HEK293 (cell line): Measurements from ENCODE around the gene ITGB5.

Source experiments
- CTCF ChIA-PET: fragments of 350-600 bp; formaldehyde crosslinking; extraction: SDS; loops from one replicate; lab custom pipeline; 2021; ENCODE audit warnings: antibody characterized with exemption; lab: Yijun Ruan, JAX
- POLR2A ChIA-PET: fragments of 300-600 bp; formaldehyde crosslinking; extraction: SDS; loops from one replicate; lab custom pipeline; 2020; ENCODE audit warnings: antibody characterized with exemption, inconsistent platforms; lab: Yijun Ruan, JAX
- H3K27ac ChIP-seq: fragments of 200-500 bp; sonication (Bioruptor generic); 2 replicates; pipeline ENCODE4 v1.5.1; 2014; ENCODE audit warnings: low read depth, low read length, control low read depth, inconsistent platforms; ENCODE audit errors: extremely low read depth
- H3K36me3 ChIP-seq, 2 experiments: fragments of 200-500 bp in 1 of 2; sonication (Bioruptor generic) in 1 of 2; 1 replicate in 1 of 2; 2 replicates in 1 of 2; pipeline ENCODE4 v1.5.1; 2014 to 2017; ENCODE audit warnings: inconsistent platforms in 2 of 2, low read length in 2 of 2; ENCODE audit not compliant: control insufficient read depth in 2 of 2, insufficient read depth in 1 of 2
- H3K4me1 ChIP-seq: fragments of 200-500 bp; sonication (Bioruptor generic); 2 replicates; pipeline ENCODE4 v1.5.1; 2014; ENCODE audit warnings: mild to moderate bottlenecking, low read length, inconsistent platforms; ENCODE audit not compliant: control insufficient read depth, insufficient read depth
- H3K4me3 ChIP-seq: 2 replicates; pipeline ENCODE4 v1.5.1; 2011; ENCODE audit warnings: low read depth, mild to moderate bottlenecking, control low read depth, low read length, moderate library complexity
- H3K9me3 ChIP-seq: fragments of 200-500 bp; sonication (Bioruptor generic); 2 replicates; pipeline ENCODE4 v1.5.1; 2014; ENCODE audit warnings: low read depth, low read length, inconsistent platforms; ENCODE audit not compliant: control insufficient read depth, insufficient read depth
- GLIS1 ChIP-seq: fragments of 450-650 bp; formaldehyde crosslinking; IDR thresholded peaks from 2 replicates; pipeline ENCODE4 v1.5.1; 2016; ENCODE audit warnings: missing biosample characterization, missing genetic modification characterization
- ZEB2 ChIP-seq: fragments of 450-650 bp; formaldehyde crosslinking; IDR thresholded peaks from 2 replicates; pipeline ENCODE4 v1.5.1; 2016; ENCODE audit warnings: missing biosample characterization, missing genetic modification characterization
- ZFP3 ChIP-seq: fragments of 450-650 bp; formaldehyde crosslinking; IDR thresholded peaks from 2 replicates; pipeline ENCODE4 v1.5.1; 2016; ENCODE audit warnings: low read depth, missing biosample characterization, missing genetic modification characterization
- ZNF214 ChIP-seq: fragments of 450-650 bp; formaldehyde crosslinking; IDR thresholded peaks from 2 replicates; pipeline ENCODE4 v1.5.1; 2017; ENCODE audit warnings: missing biosample characterization, mild to moderate bottlenecking, missing genetic modification characterization, borderline replicate concordance
- ZNF302 ChIP-seq: fragments of 450-650 bp; formaldehyde crosslinking; IDR thresholded peaks from 2 replicates; pipeline ENCODE4 v1.5.1; 2016; ENCODE audit warnings: missing biosample characterization, missing genetic modification characterization, low read depth
- ZNF670 ChIP-seq: fragments of 450-650 bp; formaldehyde crosslinking; IDR thresholded peaks from 2 replicates; pipeline ENCODE4 v1.5.1; 2016; ENCODE audit warnings: missing biosample characterization, missing genetic modification characterization, low read depth
- TF ChIP-seq, protein P1 (sequence below): fragments of 450-650 bp; formaldehyde crosslinking; IDR thresholded peaks from 2 replicates; pipeline ENCODE4 v1.5.1; 2016; ENCODE audit warnings: missing biosample characterization, missing genetic modification characterization
- TF ChIP-seq, protein P2 (sequence below): fragments of 450-650 bp; formaldehyde crosslinking; IDR thresholded peaks from 2 replicates; pipeline ENCODE4 v1.5.1; 2017; ENCODE audit warnings: missing biosample characterization, missing genetic modification characterization
- TF ChIP-seq, protein P3 (sequence below): fragments of 450-650 bp; formaldehyde crosslinking; IDR thresholded peaks from 2 replicates; pipeline ENCODE4 v1.5.1; 2017; ENCODE audit warnings: missing biosample characterization, missing genetic modification characterization
- TF ChIP-seq, protein P4 (sequence below): fragments of 450-650 bp; formaldehyde crosslinking; IDR thresholded peaks from 2 replicates; pipeline ENCODE4 v1.5.1; 2017; ENCODE audit warnings: missing biosample characterization, missing genetic modification characterization
- TF ChIP-seq, protein P5 (sequence below): fragments of 450-650 bp; formaldehyde crosslinking; IDR thresholded peaks from 2 replicates; pipeline ENCODE4 v1.5.0; 2017; ENCODE audit warnings: missing biosample characterization, missing genetic modification characterization, borderline replicate concordance
- TF ChIP-seq, protein P6 (sequence below): fragments of 450-650 bp; formaldehyde crosslinking; conservative IDR thresholded peaks from 2 replicates; pipeline ENCODE4 v1.5.1; 2016; ENCODE audit warnings: low read depth, missing biosample characterization, missing genetic modification characterization

Gene ITGB5

DNA sequence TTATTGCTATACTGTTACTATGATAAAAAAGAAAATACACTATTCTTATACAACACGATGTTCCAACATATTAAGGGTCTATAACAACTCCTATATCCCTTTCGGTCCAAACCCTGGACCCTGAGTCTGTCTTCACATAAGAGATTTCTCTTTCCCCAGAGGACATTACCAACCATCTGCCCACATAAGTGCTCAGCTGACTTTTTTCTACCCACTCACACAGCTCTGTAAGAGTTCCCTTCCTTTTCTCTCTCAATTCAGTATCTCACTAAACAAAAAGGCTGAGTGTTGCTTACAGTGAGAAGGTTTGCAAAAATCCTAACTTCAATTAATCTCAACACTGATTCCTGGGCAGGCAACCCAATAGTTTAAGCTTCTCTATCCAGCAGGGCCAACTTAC, 30.5 kb downstream of the ITGB5 start (continued):
- no peak for TF ChIP-seq GLIS1 (tag by site-specific recombination)

DNA sequence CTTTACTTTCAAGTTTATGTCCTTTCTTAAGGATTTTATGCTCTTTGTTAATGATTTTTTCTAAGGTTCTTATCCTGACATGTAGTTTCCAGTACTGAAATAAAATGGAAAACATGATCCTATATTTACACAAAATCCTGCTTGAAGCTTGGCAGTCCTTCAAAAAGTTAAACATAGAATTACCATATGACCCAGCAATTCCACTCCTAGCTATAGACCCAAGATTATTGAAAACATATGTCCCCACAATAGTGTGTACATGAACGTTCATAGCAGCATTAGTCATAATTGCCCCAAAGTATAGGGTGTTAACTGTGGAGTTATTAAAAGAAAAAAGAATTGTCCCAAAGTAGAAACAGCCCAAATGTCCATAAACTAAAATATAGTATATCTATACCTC, 33.2 kb downstream of the ITGB5 start:
- Histone ChIP-seq H3K4me1 (no peaks in the 10 kb centered on the region), H3K9me3 (no peaks in the 10 kb centered on the region), H3K36me3 (peaks cover 0 to 11% of the 10 kb centered on the region in 2 experiments; a peak in 1 of 3 replicates), H3K4me3 (no peak overlapping the region), H3K27ac (no peak overlapping the region)
- CTCF ChIA-PET, result no interaction called here
- POLR2A ChIA-PET, result no interaction called here
- TF ChIP-seq ZNF214 (tag by site-specific recombination), result no peak
- TF ChIP-seq, protein P1, sequence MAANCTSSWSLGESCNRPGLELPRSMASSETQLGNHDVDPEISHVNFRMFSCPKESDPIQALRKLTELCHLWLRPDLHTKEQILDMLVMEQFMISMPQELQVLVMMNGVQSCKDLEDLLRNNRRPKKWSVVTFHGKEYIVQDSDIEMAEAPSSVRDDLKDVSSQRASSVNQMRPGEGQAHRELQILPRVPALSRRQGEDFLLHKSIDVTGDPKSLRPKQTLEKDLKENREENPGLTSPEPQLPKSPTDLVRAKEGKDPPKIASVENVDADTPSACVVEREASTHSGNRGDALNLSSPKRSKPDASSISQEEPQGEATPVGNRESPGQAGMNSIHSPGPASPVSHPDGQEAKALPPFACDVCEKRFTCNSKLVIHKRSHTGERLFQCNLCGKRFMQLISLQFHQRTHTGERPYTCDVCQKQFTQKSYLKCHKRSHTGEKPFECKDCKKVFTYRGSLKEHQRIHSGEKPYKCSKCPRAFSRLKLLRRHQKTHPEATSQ (tag by site-specific recombination), result no peak
- TF ChIP-seq ZEB2, result no peak
- TF ChIP-seq, protein P2, sequence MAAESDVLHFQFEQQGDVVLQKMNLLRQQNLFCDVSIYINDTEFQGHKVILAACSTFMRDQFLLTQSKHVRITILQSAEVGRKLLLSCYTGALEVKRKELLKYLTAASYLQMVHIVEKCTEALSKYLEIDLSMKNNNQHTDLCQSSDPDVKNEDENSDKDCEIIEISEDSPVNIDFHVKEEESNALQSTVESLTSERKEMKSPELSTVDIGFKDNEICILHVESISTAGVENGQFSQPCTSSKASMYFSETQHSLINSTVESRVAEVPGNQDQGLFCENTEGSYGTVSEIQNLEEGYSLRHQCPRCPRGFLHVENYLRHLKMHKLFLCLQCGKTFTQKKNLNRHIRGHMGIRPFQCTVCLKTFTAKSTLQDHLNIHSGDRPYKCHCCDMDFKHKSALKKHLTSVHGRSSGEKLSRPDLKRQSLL (tag by site-specific recombination), result no peak
- TF ChIP-seq ZNF302 (tag by site-specific recombination), result no peak
- TF ChIP-seq ZNF670 (tag by site-specific recombination), result no peak
- no peak for TF ChIP-seq ZFP3
- TF ChIP-seq, protein P3, sequence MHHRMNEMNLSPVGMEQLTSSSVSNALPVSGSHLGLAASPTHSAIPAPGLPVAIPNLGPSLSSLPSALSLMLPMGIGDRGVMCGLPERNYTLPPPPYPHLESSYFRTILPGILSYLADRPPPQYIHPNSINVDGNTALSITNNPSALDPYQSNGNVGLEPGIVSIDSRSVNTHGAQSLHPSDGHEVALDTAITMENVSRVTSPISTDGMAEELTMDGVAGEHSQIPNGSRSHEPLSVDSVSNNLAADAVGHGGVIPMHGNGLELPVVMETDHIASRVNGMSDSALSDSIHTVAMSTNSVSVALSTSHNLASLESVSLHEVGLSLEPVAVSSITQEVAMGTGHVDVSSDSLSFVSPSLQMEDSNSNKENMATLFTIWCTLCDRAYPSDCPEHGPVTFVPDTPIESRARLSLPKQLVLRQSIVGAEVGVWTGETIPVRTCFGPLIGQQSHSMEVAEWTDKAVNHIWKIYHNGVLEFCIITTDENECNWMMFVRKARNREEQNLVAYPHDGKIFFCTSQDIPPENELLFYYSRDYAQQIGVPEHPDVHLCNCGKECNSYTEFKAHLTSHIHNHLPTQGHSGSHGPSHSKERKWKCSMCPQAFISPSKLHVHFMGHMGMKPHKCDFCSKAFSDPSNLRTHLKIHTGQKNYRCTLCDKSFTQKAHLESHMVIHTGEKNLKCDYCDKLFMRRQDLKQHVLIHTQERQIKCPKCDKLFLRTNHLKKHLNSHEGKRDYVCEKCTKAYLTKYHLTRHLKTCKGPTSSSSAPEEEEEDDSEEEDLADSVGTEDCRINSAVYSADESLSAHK (tag by site-specific recombination), result no peak
- TF ChIP-seq, protein P4, sequence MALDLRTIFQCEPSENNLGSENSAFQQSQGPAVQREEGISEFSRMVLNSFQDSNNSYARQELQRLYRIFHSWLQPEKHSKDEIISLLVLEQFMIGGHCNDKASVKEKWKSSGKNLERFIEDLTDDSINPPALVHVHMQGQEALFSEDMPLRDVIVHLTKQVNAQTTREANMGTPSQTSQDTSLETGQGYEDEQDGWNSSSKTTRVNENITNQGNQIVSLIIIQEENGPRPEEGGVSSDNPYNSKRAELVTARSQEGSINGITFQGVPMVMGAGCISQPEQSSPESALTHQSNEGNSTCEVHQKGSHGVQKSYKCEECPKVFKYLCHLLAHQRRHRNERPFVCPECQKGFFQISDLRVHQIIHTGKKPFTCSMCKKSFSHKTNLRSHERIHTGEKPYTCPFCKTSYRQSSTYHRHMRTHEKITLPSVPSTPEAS (tag by site-specific recombination), result no peak
- TF ChIP-seq, protein P5, sequence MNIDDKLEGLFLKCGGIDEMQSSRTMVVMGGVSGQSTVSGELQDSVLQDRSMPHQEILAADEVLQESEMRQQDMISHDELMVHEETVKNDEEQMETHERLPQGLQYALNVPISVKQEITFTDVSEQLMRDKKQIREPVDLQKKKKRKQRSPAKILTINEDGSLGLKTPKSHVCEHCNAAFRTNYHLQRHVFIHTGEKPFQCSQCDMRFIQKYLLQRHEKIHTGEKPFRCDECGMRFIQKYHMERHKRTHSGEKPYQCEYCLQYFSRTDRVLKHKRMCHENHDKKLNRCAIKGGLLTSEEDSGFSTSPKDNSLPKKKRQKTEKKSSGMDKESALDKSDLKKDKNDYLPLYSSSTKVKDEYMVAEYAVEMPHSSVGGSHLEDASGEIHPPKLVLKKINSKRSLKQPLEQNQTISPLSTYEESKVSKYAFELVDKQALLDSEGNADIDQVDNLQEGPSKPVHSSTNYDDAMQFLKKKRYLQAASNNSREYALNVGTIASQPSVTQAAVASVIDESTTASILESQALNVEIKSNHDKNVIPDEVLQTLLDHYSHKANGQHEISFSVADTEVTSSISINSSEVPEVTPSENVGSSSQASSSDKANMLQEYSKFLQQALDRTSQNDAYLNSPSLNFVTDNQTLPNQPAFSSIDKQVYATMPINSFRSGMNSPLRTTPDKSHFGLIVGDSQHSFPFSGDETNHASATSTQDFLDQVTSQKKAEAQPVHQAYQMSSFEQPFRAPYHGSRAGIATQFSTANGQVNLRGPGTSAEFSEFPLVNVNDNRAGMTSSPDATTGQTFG (tag by site-specific recombination), result no peak
- TF ChIP-seq, protein P6, sequence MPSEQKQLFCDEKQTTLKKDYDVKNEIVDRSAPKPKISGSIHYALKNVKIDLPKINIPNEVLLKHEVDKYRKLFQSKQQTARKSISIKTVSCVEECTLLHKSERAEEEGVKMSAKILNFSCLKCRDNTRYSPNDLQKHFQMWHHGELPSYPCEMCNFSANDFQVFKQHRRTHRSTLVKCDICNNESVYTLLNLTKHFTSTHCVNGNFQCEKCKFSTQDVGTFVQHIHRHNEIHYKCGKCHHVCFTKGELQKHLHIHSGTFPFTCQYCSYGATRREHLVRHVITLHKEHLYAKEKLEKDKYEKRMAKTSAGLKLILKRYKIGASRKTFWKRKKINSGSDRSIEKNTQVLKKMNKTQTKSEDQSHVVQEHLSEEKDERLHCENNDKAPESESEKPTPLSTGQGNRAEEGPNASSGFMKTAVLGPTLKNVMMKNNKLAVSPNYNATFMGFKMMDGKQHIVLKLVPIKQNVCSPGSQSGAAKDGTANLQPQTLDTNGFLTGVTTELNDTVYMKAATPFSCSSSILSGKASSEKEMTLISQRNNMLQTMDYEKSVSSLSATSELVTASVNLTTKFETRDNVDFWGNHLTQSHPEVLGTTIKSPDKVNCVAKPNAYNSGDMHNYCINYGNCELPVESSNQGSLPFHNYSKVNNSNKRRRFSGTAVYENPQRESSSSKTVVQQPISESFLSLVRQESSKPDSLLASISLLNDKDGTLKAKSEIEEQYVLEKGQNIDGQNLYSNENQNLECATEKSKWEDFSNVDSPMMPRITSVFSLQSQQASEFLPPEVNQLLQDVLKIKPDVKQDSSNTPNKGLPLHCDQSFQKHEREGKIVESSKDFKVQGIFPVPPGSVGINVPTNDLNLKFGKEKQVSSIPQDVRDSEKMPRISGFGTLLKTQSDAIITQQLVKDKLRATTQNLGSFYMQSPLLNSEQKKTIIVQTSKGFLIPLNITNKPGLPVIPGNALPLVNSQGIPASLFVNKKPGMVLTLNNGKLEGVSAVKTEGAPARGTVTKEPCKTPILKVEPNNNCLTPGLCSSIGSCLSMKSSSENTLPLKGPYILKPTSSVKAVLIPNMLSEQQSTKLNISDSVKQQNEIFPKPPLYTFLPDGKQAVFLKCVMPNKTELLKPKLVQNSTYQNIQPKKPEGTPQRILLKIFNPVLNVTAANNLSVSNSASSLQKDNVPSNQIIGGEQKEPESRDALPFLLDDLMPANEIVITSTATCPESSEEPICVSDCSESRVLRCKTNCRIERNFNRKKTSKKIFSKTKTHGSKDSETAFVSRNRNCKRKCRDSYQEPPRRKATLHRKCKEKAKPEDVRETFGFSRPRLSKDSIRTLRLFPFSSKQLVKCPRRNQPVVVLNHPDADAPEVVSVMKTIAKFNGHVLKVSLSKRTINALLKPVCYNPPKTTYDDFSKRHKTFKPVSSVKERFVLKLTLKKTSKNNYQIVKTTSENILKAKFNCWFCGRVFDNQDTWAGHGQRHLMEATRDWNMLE, result no peak
